Fibroblast of upper back skin (primary cell): ENCODE results near the gene PRMT2.
"Not testable (repeated sequence)": the region's sequence is repeated elsewhere in the genome, so short reads cannot be mapped to it uniquely, and the experiment has no call there.

ENCODE experiments used
- DNase-seq: peaks from one replicate; pipeline ENCODE4 v3.0.0-alpha.2; 2013

PRMT2 gene

GRCh38 chr21:46675595-46676280, 40.3 kb downstream of the PRMT2 start:
- DNase-seq = no peak

GRCh38 chr21:46676542-46676941, 41.1 kb downstream of the PRMT2 start:
- not testable (repeated sequence) for DNase-seq

GRCh38 chr21:46681593-46681992, 46.1 kb downstream of the PRMT2 start:
- DNase-seq = not testable (repeated sequence)

DNA sequence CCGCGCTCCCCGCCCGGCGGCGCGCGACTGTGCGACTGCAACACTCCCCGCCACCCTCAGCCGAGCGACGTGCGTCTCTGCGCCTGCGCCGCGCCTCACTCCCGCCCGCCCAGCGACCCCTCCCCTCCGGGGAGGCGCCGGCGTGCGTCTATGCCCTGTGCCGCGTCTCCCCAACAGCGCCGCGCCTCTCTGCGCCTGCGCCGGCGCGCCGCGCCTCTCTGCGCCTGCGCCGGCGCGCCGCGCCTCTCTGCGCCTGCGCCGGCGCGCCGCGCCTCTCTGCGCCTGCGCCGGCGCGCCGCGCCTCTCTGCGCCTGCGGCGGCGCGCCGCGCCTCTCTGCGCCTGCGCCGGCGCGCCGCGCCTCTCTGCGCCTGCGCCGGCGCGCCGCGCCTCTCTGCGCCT, 63.2 kb downstream of the PRMT2 start:
- DNase-seq = not testable (repeated sequence)

DNA sequence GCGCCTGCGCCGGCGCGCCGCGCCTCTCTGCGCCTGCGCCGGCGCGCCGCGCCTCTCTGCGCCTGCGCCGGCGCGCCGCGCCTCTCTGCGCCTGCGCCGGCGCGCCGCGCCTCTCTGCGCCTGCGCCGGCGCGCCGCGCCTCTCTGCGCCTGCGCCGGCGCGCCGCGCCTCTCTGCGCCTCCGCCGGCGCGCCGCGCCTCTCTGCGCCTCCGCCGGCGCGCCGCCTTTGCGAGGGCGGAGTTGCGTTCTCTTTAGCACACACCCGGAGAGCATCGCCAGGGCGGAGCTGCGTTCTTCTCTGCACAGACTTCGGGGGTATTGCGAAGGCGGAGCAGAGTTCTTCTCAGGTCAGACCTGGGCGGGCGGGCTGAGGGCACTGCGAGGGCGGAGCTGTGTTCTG, 63.6 kb downstream of the PRMT2 start:
- not testable (repeated sequence) for DNase-seq
